Middle frontal gyrus (tissue), 1 donor: ENCODE results near the gene RASL11B.

Source experiments
- DNase-seq: peaks from one replicate; pipeline ENCODE4 v3.0.0-alpha.2; 2015; ENCODE audit warnings: low spot score; ENCODE audit errors: extremely low spot score

RASL11B gene

GRCh38 chr4:52842792-52843191 is 19.3 kb upstream of the RASL11B start:
- DNase-seq: no peak

DNA sequence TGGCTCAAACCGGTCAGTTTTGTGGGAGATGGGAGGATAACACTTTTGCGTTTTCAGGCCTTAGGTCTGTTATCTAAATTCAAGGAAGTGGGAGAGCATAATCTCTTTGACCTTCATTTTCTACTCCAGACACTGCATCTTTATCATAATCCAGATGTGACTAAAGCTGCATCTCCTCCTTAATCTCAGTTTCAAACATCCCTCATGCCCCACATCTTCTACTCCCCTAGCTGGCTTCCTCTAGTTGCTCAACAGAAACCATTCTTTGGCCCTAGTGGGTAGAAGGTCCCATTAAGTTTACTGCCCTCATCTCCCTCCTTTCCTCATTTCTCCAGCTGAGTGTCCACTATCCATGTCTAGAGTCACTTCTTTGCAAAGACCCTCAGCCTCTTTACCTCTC is 18.8 kb upstream of the RASL11B start:
- DNase-seq: no peak

DNA sequence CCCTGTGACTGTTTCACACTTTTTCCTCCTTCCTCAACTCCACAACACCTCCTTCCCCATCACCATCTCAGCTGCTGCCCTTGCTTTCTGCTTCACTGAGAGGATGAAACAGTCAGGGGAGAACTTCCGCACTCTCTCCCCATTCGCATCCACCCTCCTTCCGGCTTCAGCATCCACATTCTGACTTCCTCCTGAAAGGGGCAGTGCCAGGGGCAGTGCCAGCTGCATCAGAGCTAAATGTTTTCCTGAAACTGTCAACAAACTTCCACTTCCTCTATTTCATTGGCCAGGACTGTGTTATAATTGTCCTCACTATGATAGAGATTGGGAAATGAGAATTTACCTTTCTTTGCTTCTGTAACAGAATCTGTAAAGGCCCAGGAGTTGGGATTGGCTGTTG is 18.2 kb upstream of the RASL11B start:
- no peak for DNase-seq

DNA sequence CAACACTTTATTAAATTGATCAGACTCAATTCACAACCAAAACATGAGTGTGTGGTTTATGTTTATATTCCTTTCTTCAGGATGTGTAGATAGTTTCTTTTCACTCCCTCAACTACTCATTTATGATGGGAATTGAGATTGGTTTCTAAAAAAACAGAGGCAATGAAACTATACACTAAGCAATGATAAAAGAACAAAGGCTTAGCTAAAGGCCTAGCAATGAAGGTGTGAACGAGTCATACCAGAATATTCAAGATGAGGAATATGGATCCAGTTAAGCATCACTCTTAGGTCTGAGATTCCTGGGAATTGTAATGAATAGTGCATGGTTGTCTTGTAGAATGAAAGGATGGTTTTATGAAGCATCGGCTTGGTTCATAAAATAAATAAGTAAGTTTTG is 17.5 kb upstream of the RASL11B start:
- DNase-seq: no peak

DNA sequence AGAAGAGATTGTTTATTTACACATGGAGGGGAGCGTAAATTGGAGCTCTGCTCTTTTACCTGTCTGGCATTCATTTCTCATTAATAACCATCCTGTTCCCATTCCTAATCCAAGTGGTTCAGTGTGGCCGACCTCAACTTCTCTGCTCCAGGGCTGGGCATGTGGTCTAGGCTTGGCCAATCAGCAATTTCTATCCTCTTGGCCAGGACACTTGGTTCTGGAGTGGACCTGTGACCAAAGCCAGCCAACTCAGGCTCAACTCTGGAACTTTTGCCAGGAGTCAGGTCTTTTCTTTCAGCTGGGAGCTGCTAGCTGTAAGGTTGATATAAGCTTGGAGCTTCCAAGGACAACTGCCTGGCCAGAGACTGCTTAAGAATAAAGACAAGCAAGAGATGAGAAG is 15.6 kb upstream of the RASL11B start:
- DNase-seq: no peak

- no peak for DNase-seq
Observed at GRCh38 chr4:52848254-52848653, 13.9 kb upstream of the RASL11B start.

DNA sequence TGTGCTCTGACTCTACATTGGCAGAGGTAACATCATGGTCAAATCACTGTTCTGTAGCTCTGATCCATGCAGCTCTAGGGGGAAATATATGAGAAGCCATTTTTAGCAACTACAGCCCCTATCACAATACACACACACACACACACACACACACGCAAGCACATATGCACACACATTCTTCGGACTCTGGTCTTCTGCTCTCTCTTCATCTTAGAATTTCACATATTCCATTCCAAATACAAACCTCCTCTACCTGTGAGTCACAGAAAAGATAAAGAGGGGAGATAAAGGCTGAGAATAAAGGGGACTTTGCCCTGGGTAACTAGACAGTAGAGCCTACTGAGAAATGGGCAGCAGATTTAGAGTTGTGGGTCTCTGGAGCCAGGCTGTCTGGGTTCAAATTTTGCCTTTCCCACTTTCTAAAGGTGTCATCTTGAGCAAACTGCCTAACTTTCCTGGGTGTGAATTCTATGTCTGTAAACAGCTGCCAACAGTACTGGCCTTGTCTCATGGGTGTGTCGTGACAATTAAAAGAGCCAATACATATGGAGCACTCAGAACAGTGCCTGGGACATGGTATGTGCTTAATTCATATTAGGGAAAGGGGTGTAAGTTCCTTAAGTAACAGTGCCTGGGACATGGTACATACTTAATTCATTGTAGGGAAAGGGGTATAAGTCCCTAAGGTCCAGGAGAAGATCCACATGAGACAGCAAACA is 11.6 kb upstream of the RASL11B start:
- no peak for DNase-seq

- DNase-seq: no peak
Observed at GRCh38 chr4:52852041-52852440, 10.1 kb upstream of the RASL11B start.

- DNase-seq: no peak
Observed at GRCh38 chr4:52852711-52853110, 9.4 kb upstream of the RASL11B start.

DNA sequence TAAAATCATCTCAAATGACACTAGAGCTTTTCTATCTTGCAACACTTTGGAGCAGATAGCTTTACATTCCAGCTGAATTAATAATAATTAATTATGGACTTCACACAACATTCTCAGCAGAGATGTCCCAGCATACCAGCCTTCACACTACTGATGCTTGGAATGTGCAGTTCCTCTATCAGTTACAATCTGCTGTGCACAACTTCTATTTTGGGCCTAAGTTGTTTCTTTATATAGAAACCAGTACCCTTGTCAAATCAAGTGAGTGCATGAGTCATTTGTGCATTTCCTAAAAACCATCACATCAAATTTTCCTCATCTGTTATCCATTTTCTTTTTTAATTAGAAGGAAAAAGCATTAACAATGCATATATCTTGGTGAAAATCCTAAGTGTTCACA is 8.8 kb upstream of the RASL11B start:
- no peak for DNase-seq

DNA sequence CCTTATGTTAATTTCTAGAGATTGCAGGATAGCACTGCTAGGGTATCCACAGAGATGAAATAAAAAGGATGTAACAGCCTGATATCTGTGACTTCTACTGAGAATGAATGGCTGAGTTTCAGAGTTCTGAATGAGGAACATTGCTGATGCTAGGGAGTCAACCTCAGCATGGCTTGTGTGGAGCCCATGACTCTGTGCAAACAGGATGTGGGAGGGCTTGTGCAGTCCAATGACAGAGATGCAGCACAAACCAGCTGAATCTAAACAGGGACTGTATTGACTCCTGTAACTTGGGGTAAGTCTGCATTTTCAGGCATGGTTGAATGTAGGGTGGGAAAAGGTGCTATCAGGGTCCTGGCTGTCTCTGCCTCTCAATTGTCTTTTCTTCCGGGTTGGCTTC is 5.3 kb upstream of the RASL11B start:
- DNase-seq: no peak

DNA sequence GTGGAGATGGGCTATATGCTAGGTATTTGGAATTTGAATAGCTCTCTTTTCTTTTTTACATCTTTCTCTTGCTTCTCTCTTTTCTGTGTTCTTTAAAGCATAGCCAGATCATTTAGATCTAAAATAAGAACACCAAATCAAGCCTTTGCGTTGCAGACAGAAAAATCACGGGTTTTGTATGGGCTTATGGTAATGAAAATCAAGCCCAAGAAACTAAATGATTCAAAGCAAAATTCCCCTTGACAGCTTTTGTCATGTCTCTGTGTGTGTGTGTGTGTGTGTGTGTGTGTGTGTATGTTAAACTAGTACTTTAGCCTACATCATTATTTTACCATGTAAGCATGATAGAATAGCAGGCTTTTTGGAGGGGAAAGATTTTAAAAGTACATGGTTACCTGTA is 1.8 kb upstream of the RASL11B start:
- DNase-seq: no peak

DNA sequence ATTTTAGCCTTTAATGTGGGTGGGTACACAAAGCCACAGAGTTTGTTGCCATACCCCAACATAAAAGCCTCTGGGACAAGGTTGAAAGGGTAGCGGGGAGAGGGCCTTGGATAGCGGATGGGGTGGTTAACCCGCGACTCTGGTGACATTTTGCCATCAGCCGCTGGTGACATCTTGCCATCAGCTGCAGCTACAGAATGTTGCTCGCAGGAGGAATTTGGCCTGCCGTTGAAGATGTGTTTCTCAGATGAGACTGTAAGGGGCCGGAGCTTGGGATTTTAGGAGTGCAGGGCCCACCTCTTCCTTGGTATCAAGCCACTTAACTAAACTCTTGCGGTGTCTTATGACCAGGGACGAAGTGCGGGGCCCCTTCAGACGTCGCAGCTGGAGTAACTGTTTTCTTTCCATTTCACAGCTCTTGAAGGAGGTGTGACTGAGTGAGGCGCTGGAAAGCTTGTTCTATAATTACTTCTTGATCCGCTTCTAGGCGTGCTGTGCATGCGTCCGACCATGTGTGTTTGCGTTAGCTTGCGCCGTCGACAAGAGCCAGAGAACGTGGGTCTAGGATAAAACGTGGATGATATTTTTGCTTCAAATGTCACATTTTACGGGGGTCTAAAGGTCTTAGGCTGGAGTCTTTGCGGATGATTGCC is 820 bp upstream of the RASL11B start:
- DNase-seq: no peak

GRCh38 chr4:52862639-52863161 is 583 bp downstream of the RASL11B start:
- no peak for DNase-seq

DNA sequence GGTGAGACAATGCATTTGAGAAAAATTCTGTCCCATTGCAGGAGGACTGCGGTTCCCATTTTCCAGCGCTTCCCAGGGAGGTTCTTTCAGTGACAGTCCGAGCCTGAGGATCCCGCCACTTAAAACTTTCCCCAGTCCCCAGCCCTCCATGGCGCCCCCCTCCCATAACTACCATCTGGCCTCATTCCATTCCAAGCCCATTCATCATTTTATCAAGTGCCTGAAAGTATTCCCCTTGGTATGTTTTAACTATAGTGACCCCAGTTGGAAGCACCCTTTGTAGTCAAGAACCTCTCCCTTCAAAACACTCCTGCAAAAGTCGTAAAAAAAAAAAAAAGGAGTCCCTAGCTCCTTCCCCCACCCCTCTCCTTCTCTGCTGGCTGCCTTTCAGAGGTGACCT is 1.2 kb downstream of the RASL11B start:
- DNase-seq: no peak

DNA sequence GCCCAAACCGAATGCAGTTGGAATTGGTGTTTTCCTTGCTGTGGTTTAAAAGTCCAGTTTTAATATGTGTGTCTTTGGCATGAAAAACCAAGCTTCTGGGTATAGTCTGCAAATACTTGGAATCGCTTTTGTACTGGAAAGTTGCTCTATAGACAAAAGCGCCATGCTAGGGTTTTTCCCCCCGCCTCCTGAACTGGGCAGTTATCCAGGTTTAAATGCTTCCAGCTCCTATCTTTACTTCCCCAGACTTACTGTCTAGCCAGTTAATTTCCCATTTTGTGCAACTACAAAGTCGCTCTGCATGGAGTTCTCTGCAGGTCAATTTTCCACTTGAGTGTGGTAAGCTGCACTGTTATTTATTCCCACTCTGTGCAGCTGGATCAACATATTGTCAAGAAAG is 2.7 kb downstream of the RASL11B start:
- no peak for DNase-seq

- DNase-seq: no peak
Observed at GRCh38 chr4:52865300-52865699, 3.2 kb downstream of the RASL11B start.

DNA sequence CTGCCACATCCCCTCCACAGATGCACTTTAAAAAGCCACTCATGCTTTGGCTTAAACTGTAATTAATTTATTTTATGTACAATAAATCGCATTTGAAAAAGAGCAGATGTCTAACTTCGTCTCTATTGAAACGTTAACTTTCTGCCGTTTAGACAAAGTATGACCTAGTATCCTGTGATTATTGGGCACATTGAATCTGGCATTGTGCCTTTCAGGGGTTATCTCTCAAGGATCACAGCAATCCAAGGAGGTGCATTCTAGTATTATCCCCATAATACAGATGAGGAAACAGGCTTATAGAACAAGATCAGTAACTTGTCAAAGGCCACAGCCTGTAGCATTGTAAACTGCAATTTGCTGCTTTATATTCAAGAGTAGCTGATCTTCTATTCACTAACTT is 4.6 kb downstream of the RASL11B start:
- no peak for DNase-seq

DNA sequence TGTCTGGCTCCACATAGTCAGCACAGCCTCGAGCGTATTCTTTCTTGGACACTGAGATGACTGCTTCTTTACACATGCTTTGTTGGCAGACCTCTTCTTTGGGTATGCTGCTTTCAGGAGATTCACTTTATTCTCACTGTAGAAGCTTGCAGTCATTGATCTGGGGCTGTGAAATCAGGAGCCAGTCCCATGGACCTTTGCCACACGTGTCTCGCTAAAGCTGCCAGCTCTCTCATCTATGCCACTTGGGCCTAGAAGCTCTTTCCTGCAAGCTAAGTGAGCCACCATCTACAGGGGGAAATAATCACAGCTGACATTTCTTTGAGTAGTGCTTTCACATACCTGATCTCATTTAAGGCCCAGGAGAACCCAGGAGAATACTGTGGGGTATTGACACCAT is 5.0 kb downstream of the RASL11B start:
- DNase-seq: no peak

- DNase-seq: no peak
Observed at GRCh38 chr4:52868133-52868532, 6.0 kb downstream of the RASL11B start.

GRCh38 chr4:52869196-52869595 is 7.1 kb downstream of the RASL11B start:
- no peak for DNase-seq

DNA sequence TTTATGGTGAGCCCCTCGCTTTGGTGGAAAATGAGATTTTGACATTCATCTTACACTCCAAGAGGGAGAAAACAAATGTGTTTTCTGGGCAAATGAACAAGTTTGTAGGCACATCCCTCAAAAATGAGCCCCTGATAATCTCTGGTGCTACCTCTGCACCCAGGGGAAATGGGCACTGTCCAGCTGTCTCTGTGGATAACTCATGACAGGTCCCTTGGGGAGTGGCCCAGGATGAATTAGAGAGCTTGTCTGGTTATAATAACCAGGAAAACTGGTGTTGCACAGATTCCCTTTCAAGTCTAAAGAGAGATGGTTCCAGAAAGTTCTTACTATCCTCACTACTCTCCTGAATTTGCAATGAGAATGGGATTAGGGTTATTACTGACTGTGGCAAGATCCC is 7.5 kb downstream of the RASL11B start:
- DNase-seq: no peak

DNA sequence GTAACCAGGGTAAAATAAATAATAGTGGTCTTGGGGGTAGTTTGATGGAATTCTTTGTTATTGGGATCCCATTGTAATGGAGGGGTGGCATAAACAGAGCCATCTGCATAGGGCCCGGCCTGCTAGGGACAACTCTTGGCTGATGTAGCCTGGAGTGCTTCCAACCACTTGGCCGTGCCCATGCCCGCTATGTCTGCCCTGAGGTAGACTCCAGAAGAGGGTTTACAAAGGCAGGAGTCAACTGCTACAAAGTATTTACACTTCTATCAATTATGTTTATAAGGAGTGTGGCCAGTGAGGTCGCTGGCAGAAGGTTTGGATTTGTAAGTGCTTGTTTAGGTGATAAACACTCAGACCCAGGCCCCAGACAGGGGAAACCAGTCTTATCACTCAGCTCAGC is 8.1 kb downstream of the RASL11B start:
- no peak for DNase-seq
